HepG2 (cell line): ENCODE measurements around the gene AHSG. TPM values are rescaled to one million over a fixed set of nuclear protein-coding genes. Genes with fewer than 3 reads are reported as not detected.
A peak's percentile ranks its signal among the peaks of the same experiment; 100 is the strongest.

Source experiments
- ATAD3A ChIP-seq: sonication (generic); formaldehyde crosslinking; IDR thresholded peaks from 2 replicates; pipeline ENCODE4 v1.4.0; 2020; ENCODE audit warnings: missing genetic modification reagents
- BATF2 ChIP-seq: sonication (generic); formaldehyde crosslinking; IDR thresholded peaks from 2 replicates; pipeline ENCODE4 v1.8.0; 2022; ENCODE audit warnings: mild to moderate bottlenecking, missing genetic modification reagents, moderate library complexity
- FOSL1 ChIP-seq: sonication (generic); formaldehyde crosslinking; IDR thresholded peaks from 2 replicates; pipeline ENCODE4 v1.9.0; 2021; ENCODE audit warnings: missing genetic modification reagents, borderline replicate concordance
- ISX ChIP-seq: sonication (generic); formaldehyde crosslinking; conservative IDR thresholded peaks from 2 replicates; pipeline ENCODE4 v1.5.0; 2020; ENCODE audit warnings: missing genetic modification reagents
- MBD4 ChIP-seq: IDR thresholded peaks from 2 replicates; pipeline ENCODE4 v1.6.1; 2012; ENCODE audit warnings: low read length, inconsistent platforms, borderline replicate concordance
- MIER2 ChIP-seq: IDR thresholded peaks from 2 replicates; pipeline ENCODE4 v1.6.1; 2016; ENCODE audit warnings: missing biosample characterization, missing genetic modification reagents
- PHF21A ChIP-seq: sonication (generic); formaldehyde crosslinking; IDR thresholded peaks from 2 replicates; pipeline ENCODE4 v1.5.0; 2020; ENCODE audit warnings: mild to moderate bottlenecking, missing genetic modification reagents
- SP140L ChIP-seq: sonication (generic); formaldehyde crosslinking; IDR thresholded peaks from 2 replicates; pipeline ENCODE4 v1.4.0; 2020; ENCODE audit warnings: missing genetic modification reagents, borderline replicate concordance
- SPEN ChIP-seq: sonication (generic); formaldehyde crosslinking; IDR thresholded peaks from 2 replicates; pipeline ENCODE4 v1.5.1; 2020; ENCODE audit warnings: low read depth, mild to moderate bottlenecking, missing genetic modification reagents
- TCF7L2 ChIP-seq: IDR thresholded peaks from 2 replicates; pipeline ENCODE4 v1.6.1; 2011; ENCODE audit warnings: mild to moderate bottlenecking, low read depth, low read length, moderate library complexity
- THAP8 ChIP-seq: sonication (generic); formaldehyde crosslinking; IDR thresholded peaks from 2 replicates; pipeline ENCODE4 v1.5.1; 2020; ENCODE audit warnings: missing genetic modification reagents, mild to moderate bottlenecking, borderline replicate concordance
- USF2 ChIP-seq, 2 experiments: sonication (generic) in 1 of 2; formaldehyde crosslinking in 1 of 2; IDR thresholded peaks; 2 replicates each; pipeline versions ENCODE4 v1.5.1 to v1.6.1; 2011 to 2020; ENCODE audit warnings: borderline replicate concordance in 1 of 2, low read depth in 1 of 2, low read length in 1 of 2, mild to moderate bottlenecking in 1 of 2, missing genetic modification reagents in 1 of 2, moderate library complexity in 1 of 2
- XRCC5 ChIP-seq: fragments of 200-400 bp; formaldehyde crosslinking; optimal IDR thresholded peaks from 2 replicates; pipeline ENCODE3; 2017; ENCODE audit warnings: mild to moderate bottlenecking, low read length
- ZBTB34 ChIP-seq: sonication (generic); formaldehyde crosslinking; IDR thresholded peaks from 2 replicates; pipeline ENCODE4 v1.8.0; 2022; ENCODE audit warnings: mild to moderate bottlenecking, missing genetic modification reagents
- ZC3H4 ChIP-seq: sonication (generic); formaldehyde crosslinking; IDR thresholded peaks from 2 replicates; pipeline ENCODE4 v1.4.0; 2020; ENCODE audit warnings: missing genetic modification reagents, borderline replicate concordance
- ZNF598 ChIP-seq: sonication (generic); formaldehyde crosslinking; IDR thresholded peaks from 2 replicates; pipeline ENCODE4 v1.5.1; 2020; ENCODE audit warnings: mild to moderate bottlenecking, missing genetic modification reagents, borderline replicate concordance
- ZNF781 ChIP-seq: sonication (generic); formaldehyde crosslinking; IDR thresholded peaks from 2 replicates; pipeline ENCODE4 v1.5.1; 2020; ENCODE audit warnings: borderline replicate concordance, mild to moderate bottlenecking, missing genetic modification reagents; ENCODE audit errors: not compliant biosample characterization
- ZNF850 ChIP-seq: sonication (generic); formaldehyde crosslinking; conservative IDR thresholded peaks from 2 replicates; pipeline ENCODE4 v1.9.0; 2021; ENCODE audit warnings: mild to moderate bottlenecking, missing genetic modification reagents
- ZSCAN5A ChIP-seq: sonication (generic); formaldehyde crosslinking; IDR thresholded peaks from 2 replicates; pipeline ENCODE4 v1.8.0; 2022; ENCODE audit warnings: mild to moderate bottlenecking, missing genetic modification reagents, borderline replicate concordance
- polyA plus RNA-seq, 8 experiments: library from polyadenylated mRNA; depleted of rRNA in 3 of 8; stranded (reverse) in 7 of 8; unstranded in 1 of 8; fragments of >200 nt; fragmentation: Illumina TruSeq in 4 of 8; extraction: Trizol in 4 of 8; gene quantifications; 2 replicates each; pipeline versions ENCODE4 v1.2.1 to v1.2.3, GENCODE V29; 2011 to 2016; ENCODE audit warnings: low read depth in 4 of 8, missing spikeins in 1 of 8, mixed read lengths in 1 of 8; ENCODE audit not compliant: insufficient read depth in 1 of 8
- total RNA-seq, 5 experiments: library from RNA; depleted of rRNA; stranded (reverse); fragments of >200 nt; fragmentation: Illumina TruSeq; extraction: Trizol; gene quantifications; 2 replicates each; pipeline ENCODE4 v1.2.3, GENCODE V29; 2016; ENCODE audit warnings: low read depth in 1 of 5

Gene AHSG
- total and polyA plus RNA-seq, 2 of the 13 experiments (the other 11 are each of a cell fraction or from before 2014, with no cell fraction given), result 2,043 to 19,152 TPM

GRCh38 chr3:186605561-186606545 is 7.0 kb upstream of the AHSG start (continued):
- TF ChIP-seq THAP8 (CRISPR knock-in tag), result no peak
- TF ChIP-seq MBD4, result peak; percentile 86; the same call in 1 of the 2 replicates
- TF ChIP-seq PHF21A (CRISPR knock-in tag), result no peak
- TF ChIP-seq ATAD3A (CRISPR knock-in tag), result no peak
- TF ChIP-seq ZNF781 (CRISPR knock-in tag), result no peak
- TF ChIP-seq ZNF598 (CRISPR knock-in tag), result no peak
- no peak for TF ChIP-seq XRCC5
- peak; percentile 69 for TF ChIP-seq TCF7L2
- no peak for TF ChIP-seq ZNF850 (CRISPR knock-in tag)
- TF ChIP-seq ISX (CRISPR knock-in tag), result no peak
- peak; percentile 97 for TF ChIP-seq FOSL1
- 0 out of 2 replicates have a peak, but pooled peaks have one; percentile 43 for TF ChIP-seq ZBTB34 (CRISPR knock-in tag)
- TF ChIP-seq ZC3H4 (CRISPR knock-in tag), result peak; percentile 26; the same call in 1 of the 2 replicates
- no peak for TF ChIP-seq SPEN (CRISPR knock-in tag)
- no peak for TF ChIP-seq MIER2
- TF ChIP-seq SP140L (CRISPR knock-in tag), result no peak
- peak; percentile 57; the same call in 1 of the 2 replicates for TF ChIP-seq ZSCAN5A (CRISPR knock-in tag)
- no peak for TF ChIP-seq BATF2 (CRISPR knock-in tag)
- TF ChIP-seq USF2 (IDR thresholded peaks at IDR 0.05; ENCODE audit: low read depth, low read length), result no peak
- TF ChIP-seq USF2 (CRISPR knock-in tag; IDR thresholded peaks at IDR 0.05; ENCODE audit: borderline replicate concordance), result no peak
